HEK293T (cell line): ENCODE measurements around the gene SMAP1.

Experiments
- CTCF ChIA-PET: fragments of 350-600 bp; formaldehyde crosslinking; extraction: SDS; loops from one replicate; lab custom pipeline; 2021; ENCODE audit warnings: antibody characterized with exemption, inconsistent platforms; lab: Yijun Ruan, JAX
- POLR2A ChIA-PET: fragments of 350-600 bp; formaldehyde crosslinking; extraction: SDS; loops from one replicate; lab custom pipeline; 2020; ENCODE audit warnings: antibody characterized with exemption, inconsistent platforms; lab: Yijun Ruan, JAX
- DNase-seq: peaks from one replicate; pipeline ENCODE4 v3.0.0; 2012; ENCODE audit warnings: mixed read lengths; ENCODE audit errors: extremely low spot score
- ARNT ChIP-seq: fragments of 450-650 bp; IDR thresholded peaks from 2 replicates; pipeline ENCODE4 v1.6.1; 2017; ENCODE audit warnings: mild to moderate bottlenecking
- BHLHE40 ChIP-seq: fragments of 450-650 bp; IDR thresholded peaks from 2 replicates; pipeline ENCODE4 v1.6.1; 2016; ENCODE audit warnings: mild to moderate bottlenecking, moderate library complexity, borderline replicate concordance
- CTBP1 ChIP-seq: fragments of 450-650 bp; IDR thresholded peaks from 2 replicates; pipeline ENCODE4 v1.6.1; 2016; ENCODE audit warnings: borderline replicate concordance
- ELF4 ChIP-seq: fragments of 450-650 bp; IDR thresholded peaks from 2 replicates; pipeline ENCODE4 v1.6.1; 2017; ENCODE audit warnings: antibody characterized with exemption
- FOXA1 ChIP-seq: fragments of 450-650 bp; IDR thresholded peaks from 2 replicates; pipeline ENCODE4 v1.6.1; 2016; ENCODE audit warnings: mild to moderate bottlenecking
- FOXK2 ChIP-seq: fragments of 450-650 bp; IDR thresholded peaks from 2 replicates; pipeline ENCODE4 v1.6.1; 2016; ENCODE audit warnings: mild to moderate bottlenecking
- FOXM1 ChIP-seq: fragments of 450-650 bp; IDR thresholded peaks from 2 replicates; pipeline ENCODE4 v1.6.1; 2017; ENCODE audit warnings: mild to moderate bottlenecking, borderline replicate concordance
- HDGF ChIP-seq: fragments of 450-650 bp; IDR thresholded peaks from 2 replicates; pipeline ENCODE4 v1.6.1; 2017; ENCODE audit warnings: antibody characterized with exemption, borderline replicate concordance
- L3MBTL2 ChIP-seq: fragments of 450-650 bp; conservative IDR thresholded peaks from 2 replicates; pipeline ENCODE4 v1.6.1; 2016; ENCODE audit warnings: mild to moderate bottlenecking
- LEF1 ChIP-seq: fragments of 450-650 bp; IDR thresholded peaks from 2 replicates; pipeline ENCODE4 v1.6.1; 2017; ENCODE audit warnings: mild to moderate bottlenecking, borderline replicate concordance
- NFRKB ChIP-seq: fragments of 450-650 bp; IDR thresholded peaks from 2 replicates; pipeline ENCODE4 v1.6.1; 2016; ENCODE audit warnings: mild to moderate bottlenecking, moderate library complexity
- SP1 ChIP-seq: fragments of 450-650 bp; IDR thresholded peaks from 2 replicates; pipeline ENCODE4 v1.6.1; 2017
- SUZ12 ChIP-seq: fragments of 450-650 bp; IDR thresholded peaks from 2 replicates; pipeline ENCODE4 v1.6.1; 2016; ENCODE audit warnings: mild to moderate bottlenecking
- TARDBP ChIP-seq: fragments of 450-650 bp; IDR thresholded peaks from 2 replicates; pipeline ENCODE4 v1.6.1; 2016
- ZNF384 ChIP-seq: fragments of 450-650 bp; IDR thresholded peaks from 2 replicates; pipeline ENCODE4 v1.6.1; 2016
- TF ChIP-seq, protein P1 (sequence below): fragments of 450-650 bp; IDR thresholded peaks from 2 replicates; pipeline ENCODE4 v1.6.1; 2016

SMAP1 gene

DNA sequence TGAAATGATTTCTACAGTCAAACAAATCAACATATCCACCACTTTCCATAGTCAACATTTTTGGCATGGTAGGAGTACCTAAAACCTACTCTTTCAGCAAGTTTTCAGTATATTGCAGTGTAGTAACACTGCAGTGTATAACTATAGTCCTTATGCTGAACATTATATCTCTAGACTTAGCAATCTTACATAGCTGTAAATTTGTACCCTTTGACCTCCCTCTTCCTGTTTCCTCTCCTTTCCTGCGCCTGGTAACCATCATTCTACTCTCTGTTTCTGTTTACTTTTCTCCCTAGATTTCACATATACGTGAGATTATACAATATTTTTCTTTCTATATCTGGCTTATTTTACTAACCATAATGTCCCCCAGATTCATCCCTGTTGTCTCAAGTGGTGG lies 40.2 kb downstream of the SMAP1 start:
- TF ChIP-seq L3MBTL2, result no peak
- no peak for TF ChIP-seq LEF1
- TF ChIP-seq ARNT, result no peak
- no peak for TF ChIP-seq SUZ12
- TF ChIP-seq FOXA1, result no peak
- no peak for TF ChIP-seq HDGF
- TF ChIP-seq NFRKB, result no peak
- no peak for TF ChIP-seq BHLHE40
- TF ChIP-seq ELF4, result no peak
- no peak for TF ChIP-seq TARDBP
- no peak for TF ChIP-seq FOXK2
- no peak for TF ChIP-seq FOXM1
- TF ChIP-seq, protein P1, sequence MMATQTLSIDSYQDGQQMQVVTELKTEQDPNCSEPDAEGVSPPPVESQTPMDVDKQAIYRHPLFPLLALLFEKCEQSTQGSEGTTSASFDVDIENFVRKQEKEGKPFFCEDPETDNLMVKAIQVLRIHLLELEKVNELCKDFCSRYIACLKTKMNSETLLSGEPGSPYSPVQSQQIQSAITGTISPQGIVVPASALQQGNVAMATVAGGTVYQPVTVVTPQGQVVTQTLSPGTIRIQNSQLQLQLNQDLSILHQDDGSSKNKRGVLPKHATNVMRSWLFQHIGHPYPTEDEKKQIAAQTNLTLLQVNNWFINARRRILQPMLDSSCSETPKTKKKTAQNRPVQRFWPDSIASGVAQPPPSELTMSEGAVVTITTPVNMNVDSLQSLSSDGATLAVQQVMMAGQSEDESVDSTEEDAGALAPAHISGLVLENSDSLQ, result no peak
- TF ChIP-seq SP1, result no peak
- TF ChIP-seq ZNF384, result no peak
- CTCF ChIA-PET, result interaction anchor here (0.6 to 1.5 kb wide), 3 partner anchors 172 to 489 kb away, joined by 3 to 10 read pairs (median 4); no protein-coding TSS in a partner anchor
- DNase-seq, result no peak
- POLR2A ChIA-PET, result no interaction called here

DNA sequence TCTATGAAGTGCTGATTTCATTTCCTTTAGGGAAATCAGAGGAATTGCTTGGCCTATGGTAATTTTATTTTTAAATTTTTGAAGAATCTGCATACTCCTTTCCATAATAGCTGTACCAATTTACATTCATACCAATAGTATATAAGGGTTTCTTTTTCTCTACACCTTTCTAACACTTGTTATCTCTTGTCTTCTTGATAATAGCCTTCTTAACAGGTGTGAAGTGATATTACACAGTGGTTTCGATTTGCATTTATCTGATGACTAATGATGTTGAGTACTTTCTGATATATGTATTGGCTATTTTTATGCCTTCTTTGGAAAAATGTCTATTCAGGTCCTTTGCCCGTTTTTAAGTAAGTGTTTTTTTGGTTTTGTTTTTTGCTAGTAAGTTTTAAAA lies 40.8 kb downstream of the SMAP1 start:
- POLR2A ChIA-PET, result no interaction called here
- DNase-seq, result no peak
- CTCF ChIA-PET, result interaction anchor here (0.5 kb wide), 1 partner anchor 26 kb away, joined by 3 read pairs; no protein-coding TSS in a partner anchor
- no peak for TF ChIP-seq HDGF

DNA sequence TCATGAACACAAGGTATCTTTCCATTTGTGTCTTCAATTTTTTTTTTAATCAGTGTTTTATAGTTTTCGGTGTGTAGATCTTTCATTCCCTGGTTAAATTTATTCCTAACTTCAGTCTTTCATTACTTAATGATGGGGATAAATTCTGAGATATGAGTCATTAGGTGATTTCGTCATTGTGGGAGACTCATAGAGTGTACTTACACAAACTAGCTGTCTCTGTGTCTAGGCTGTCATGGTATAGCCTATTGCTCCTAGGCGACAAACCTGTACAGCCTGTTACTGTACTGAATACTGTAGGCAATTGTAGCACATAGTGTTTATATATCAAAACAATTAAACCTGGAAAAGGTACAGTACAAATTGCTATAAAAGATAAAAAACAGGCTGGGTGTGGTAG lies 42.1 kb downstream of the SMAP1 start:
- TF ChIP-seq SP1, result no peak
- TF ChIP-seq NFRKB, result no peak
- no peak for TF ChIP-seq LEF1
- TF ChIP-seq SUZ12, result no peak
- no peak for TF ChIP-seq ZNF384
- TF ChIP-seq TARDBP, result no peak
- no peak for TF ChIP-seq L3MBTL2
- no peak for TF ChIP-seq FOXM1
- TF ChIP-seq FOXA1, result no peak
- TF ChIP-seq BHLHE40, result no peak
- TF ChIP-seq, protein P1, result no peak
- no peak for TF ChIP-seq CTBP1
- no peak for TF ChIP-seq ARNT
- TF ChIP-seq HDGF, result no peak
- no peak for TF ChIP-seq FOXK2
- TF ChIP-seq ELF4, result no peak
- POLR2A ChIA-PET, result no interaction called here
- CTCF ChIA-PET, result interaction anchor here (0.9 to 1.0 kb wide), 2 partner anchors 132 to 246 kb away, joined by 3 read pairs; no protein-coding TSS in a partner anchor
- no peak for DNase-seq

DNA sequence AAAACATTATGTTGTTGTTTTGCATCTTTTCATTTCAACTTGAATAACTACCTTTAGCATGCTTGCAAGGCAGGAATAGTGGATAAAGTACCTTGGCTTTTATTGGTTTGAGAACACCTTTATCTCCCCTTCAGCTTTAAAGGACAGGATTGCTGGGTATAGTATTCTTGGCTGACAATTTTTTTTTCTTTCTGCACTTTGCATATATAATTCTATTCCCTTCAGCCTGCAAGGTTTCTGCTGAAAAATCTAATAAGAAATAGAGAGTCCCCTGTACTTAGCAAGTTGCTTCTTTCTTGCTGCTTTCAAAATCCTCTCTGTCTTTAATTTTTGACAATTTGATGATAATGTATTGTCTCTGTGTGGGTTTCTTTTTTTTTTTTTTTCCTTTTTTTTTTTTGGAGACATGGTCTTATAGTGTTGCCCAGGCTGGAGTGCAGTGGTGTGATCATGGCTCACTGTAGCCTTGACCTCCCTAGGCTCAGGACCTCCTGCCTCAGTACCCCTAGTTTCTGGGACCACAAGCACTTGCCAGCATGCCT lies 47.1 kb downstream of the SMAP1 start:
- DNase-seq, result no peak
- ChIA-PET CTCF (no interaction called here), POLR2A (no interaction called here)
- TF ChIP-seq ARNT (no peak), LEF1 (no peak), SP1 (no peak), ELF4 (no peak), HDGF (no peak), BHLHE40 (no peak), L3MBTL2 (no peak), FOXA1 (no peak), FOXK2 (no peak), NFRKB (no peak), SUZ12 (no peak), FOXM1 (no peak), TARDBP (no peak), ZNF384 (no peak), CTBP1 (no peak)
- TF ChIP-seq, protein P1, result no peak

DNA sequence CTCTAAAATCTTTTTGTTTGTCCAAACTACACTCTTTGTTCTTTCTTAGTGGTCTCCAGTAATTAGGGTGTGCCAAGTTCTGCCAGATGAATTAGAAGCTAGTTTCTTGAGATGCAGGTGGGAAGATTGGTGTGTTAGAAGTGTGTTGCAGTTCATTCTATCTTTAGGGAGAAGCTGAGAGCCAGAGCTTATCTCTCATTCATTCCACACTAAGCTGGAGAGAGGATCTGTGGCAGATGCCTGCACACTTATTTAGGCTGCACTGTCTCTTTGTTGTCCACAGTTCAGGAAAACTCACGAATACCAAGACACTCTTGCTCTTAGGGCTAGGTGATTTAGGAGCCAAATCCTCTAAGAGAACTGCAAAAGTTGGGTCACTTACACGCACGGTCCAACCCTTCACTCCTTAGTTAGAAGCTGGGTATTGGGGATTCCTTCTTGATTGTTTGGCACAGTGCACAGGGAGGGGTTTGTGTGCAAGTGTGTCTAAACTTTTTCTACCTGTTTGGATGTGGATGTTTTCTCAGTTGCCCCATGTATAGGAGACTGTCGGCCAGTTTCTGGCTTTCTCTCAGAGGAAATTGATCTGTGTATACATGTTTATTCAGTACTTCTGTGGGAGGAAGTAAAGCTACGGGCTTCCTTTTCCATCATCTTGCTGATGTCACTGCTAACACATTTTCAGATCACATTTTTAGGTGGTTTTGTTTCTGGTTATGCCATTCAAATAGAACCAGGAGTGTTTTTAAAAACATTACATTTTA lies 49.5 kb downstream of the SMAP1 start:
- CTCF ChIA-PET, result no interaction called here
- POLR2A ChIA-PET, result no interaction called here
- TF ChIP-seq FOXM1 (no peak), SUZ12 (no peak), TARDBP (no peak), ELF4 (no peak), SP1 (no peak), NFRKB (no peak), ZNF384 (no peak), HDGF (no peak), ARNT (no peak)

DNA sequence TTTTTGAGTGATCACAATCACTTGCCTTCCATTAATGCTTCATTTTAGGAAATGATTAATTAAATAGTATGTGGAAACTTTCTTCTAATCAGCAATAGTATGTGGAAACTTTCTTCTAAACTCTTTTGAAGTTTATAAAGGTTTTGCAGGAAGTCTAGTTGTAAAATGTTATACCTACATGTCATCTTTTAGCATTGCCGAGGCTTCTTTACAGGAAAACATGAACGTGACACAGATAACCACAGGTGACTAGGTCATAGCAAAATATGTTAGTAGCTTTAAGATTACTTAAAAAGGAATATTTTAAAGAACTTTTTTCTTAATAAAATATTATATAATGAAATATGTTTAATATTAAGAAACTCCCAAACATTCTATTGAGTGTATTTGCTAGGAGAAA lies 56.8 kb downstream of the SMAP1 start:
- ChIA-PET POLR2A (no interaction called here), CTCF (no interaction called here)
- TF ChIP-seq SUZ12, result no peak
- TF ChIP-seq CTBP1, result no peak
- TF ChIP-seq LEF1, result no peak
- no peak for TF ChIP-seq HDGF
- TF ChIP-seq, protein P1, result no peak
- TF ChIP-seq L3MBTL2, result no peak
- no peak for TF ChIP-seq SP1
- TF ChIP-seq ARNT, result no peak
- no peak for TF ChIP-seq NFRKB
- TF ChIP-seq ZNF384, result no peak
- no peak for TF ChIP-seq FOXM1
- no peak for TF ChIP-seq ELF4
- no peak for TF ChIP-seq TARDBP
- TF ChIP-seq BHLHE40, result no peak
- no peak for TF ChIP-seq FOXK2
- TF ChIP-seq FOXA1, result no peak
- no peak for DNase-seq

More for the DNA sequence above, 49.5 kb downstream of the SMAP1 start:
- DNase-seq, result no peak
